IMR-90 (cell line): ENCODE measurements around the gene OR4E1. TPM values are rescaled to one million over a fixed set of nuclear protein-coding genes. Genes with fewer than 3 reads are reported as not detected.

Experiments
- ATAC-seq: fragments of 200-7000 bp; cut with Tn5 transposase; 2 replicates; pipeline ENCODE4 v1.9.1; 2020; ENCODE audit warnings: low read depth, mild to moderate bottlenecking, moderate library complexity
- BruUV-seq: library from RNA; stranded (reverse); fragments of 400-500 nt; replicated peaks from 2 replicates; lab custom pipeline; 2021; lab: Mats Ljungman, UMichigan
- CTCF ChIA-PET: fragments of 300-600 bp; formaldehyde crosslinking; extraction: SDS; loops from one replicate; lab custom pipeline; 2021; ENCODE audit warnings: antibody characterized with exemption; lab: Yijun Ruan, JAX
- POLR2A ChIA-PET: fragments of 300-600 bp; sonication (Branson Sonifier 250); formaldehyde crosslinking; loops from one replicate; lab custom pipeline; 2022; ENCODE audit warnings: antibody characterized with exemption; ENCODE audit not compliant: unreplicated experiment; lab: Charles Lee
- DNase-seq: peaks from one replicate; pipeline ENCODE4 v3.0.0; 2013
- H2AFZ ChIP-seq: replicated peaks from 2 replicates; pipeline ENCODE3; 2013; ENCODE audit warnings: low read length, mild to moderate bottlenecking; ENCODE audit not compliant: poor library complexity
- H2AK5ac ChIP-seq: 2 replicates; pipeline ENCODE4 v1.6.1; 2013; ENCODE audit warnings: low read depth, low read length, inconsistent platforms
- H2AK9ac ChIP-seq: replicated peaks from 2 replicates; pipeline ENCODE3; 2013; ENCODE audit warnings: mild to moderate bottlenecking, low read depth, low read length, moderate library complexity; ENCODE audit not compliant: poor library complexity
- H2BK120ac ChIP-seq: 2 replicates; pipeline ENCODE4 v1.6.1; 2013; ENCODE audit warnings: low read depth, low read length, inconsistent platforms
- H2BK15ac ChIP-seq: 3 replicates; pipeline ENCODE4 v1.6.1; 2013; ENCODE audit warnings: low read depth, low read length, inconsistent platforms
- H2BK20ac ChIP-seq: 2 replicates; pipeline ENCODE4 v1.6.1; 2013; ENCODE audit warnings: low read depth, mild to moderate bottlenecking, inconsistent platforms, low read length, moderate library complexity
- H2BK5ac ChIP-seq: 2 replicates; pipeline ENCODE4 v1.6.1; 2013; ENCODE audit warnings: mild to moderate bottlenecking, low read depth, low read length, inconsistent platforms; ENCODE audit not compliant: poor library complexity, severe bottlenecking
- H3K14ac ChIP-seq: replicated peaks from 2 replicates; pipeline ENCODE4 v1.6.1; 2013; ENCODE audit warnings: low read depth, low read length, inconsistent platforms
- H3K18ac ChIP-seq: 2 replicates; pipeline ENCODE4 v1.6.1; 2013; ENCODE audit warnings: low read depth, low read length, control low read depth
- H3K23ac ChIP-seq: 2 replicates; pipeline ENCODE4 v1.6.1; 2013; ENCODE audit warnings: low read depth, low read length, inconsistent platforms
- H3K27ac ChIP-seq: 2 replicates; pipeline ENCODE4 v1.5.1; 2013; ENCODE audit warnings: mild to moderate bottlenecking, control low read depth, low read length; ENCODE audit not compliant: insufficient read depth
- H3K27me3 ChIP-seq: 2 replicates; pipeline ENCODE4 v1.6.1; 2013; ENCODE audit warnings: low read length; ENCODE audit not compliant: control insufficient read depth, insufficient read depth
- H3K36me3 ChIP-seq: 2 replicates; pipeline ENCODE4 v1.6.1; 2013; ENCODE audit warnings: low read length, mixed read lengths; ENCODE audit not compliant: control insufficient read depth, insufficient read depth
- H3K4ac ChIP-seq: 2 replicates; pipeline ENCODE4 v1.6.1; 2013; ENCODE audit warnings: low read depth, low read length, inconsistent platforms
- H3K4me1 ChIP-seq: 2 replicates; pipeline ENCODE4 v1.6.1; 2013; ENCODE audit warnings: low read length, mixed read lengths; ENCODE audit not compliant: control insufficient read depth, insufficient read depth
- H3K4me2 ChIP-seq: 2 replicates; pipeline ENCODE4 v1.6.1; 2013; ENCODE audit warnings: low read depth, mild to moderate bottlenecking, control low read depth, low read length, moderate library complexity
- H3K4me3 ChIP-seq: 2 replicates; pipeline ENCODE4 v1.5.1; 2013; ENCODE audit warnings: low read depth, mild to moderate bottlenecking, control low read depth, low read length, moderate library complexity; ENCODE audit not compliant: insufficient read depth
- H3K56ac ChIP-seq: 2 replicates; pipeline ENCODE4 v1.6.1; 2013; ENCODE audit warnings: low read length, inconsistent platforms; ENCODE audit not compliant: insufficient read depth; ENCODE audit errors: extremely low read depth
- H3K79me1 ChIP-seq, 2 experiments: 2 replicates each; pipeline ENCODE4 v1.6.1; 2013; ENCODE audit warnings: low read length in 2 of 2, inconsistent platforms in 1 of 2, low read depth in 1 of 2
- H3K9ac ChIP-seq: 2 replicates; pipeline ENCODE4 v1.6.1; 2013; ENCODE audit warnings: low read depth, low read length, control low read depth
- H3K9me1 ChIP-seq: 2 replicates; pipeline ENCODE4 v1.6.1; 2013; ENCODE audit warnings: low read length, inconsistent platforms; ENCODE audit not compliant: insufficient read depth
- H3K9me3 ChIP-seq: 2 replicates; pipeline ENCODE4 v1.6.1; 2013; ENCODE audit warnings: low read length; ENCODE audit not compliant: control insufficient read depth, insufficient read depth
- H4K20me1 ChIP-seq: 2 replicates; pipeline ENCODE4 v1.6.1; 2013; ENCODE audit warnings: low read length, inconsistent platforms; ENCODE audit not compliant: insufficient read depth
- H4K5ac ChIP-seq: 2 replicates; pipeline ENCODE4 v1.6.1; 2013; ENCODE audit warnings: mild to moderate bottlenecking, low read depth, low read length, control low read depth
- H4K8ac ChIP-seq, 2 experiments: 2 replicates each; pipeline ENCODE4 v1.6.1; 2013; ENCODE audit warnings: low read depth in 2 of 2, low read length in 2 of 2, control low read depth in 1 of 2, inconsistent platforms in 1 of 2
- H4K91ac ChIP-seq: 2 replicates; pipeline ENCODE4 v1.6.1; 2013; ENCODE audit warnings: low read depth, low read length, inconsistent platforms; ENCODE audit not compliant: insufficient read depth
- BHLHE40 ChIP-seq: fragments of 150-350 bp; IDR thresholded peaks from 2 replicates; pipeline ENCODE4 v1.6.1; 2016; ENCODE audit warnings: mild to moderate bottlenecking, low read depth, low read length
- CEBPB ChIP-seq: IDR thresholded peaks from 2 replicates; pipeline ENCODE4 v1.6.1; 2012; ENCODE audit warnings: low read depth, low read length, improper control_type of control experiment
- MAFK ChIP-seq: IDR thresholded peaks from 2 replicates; pipeline ENCODE4 v1.6.1; 2012; ENCODE audit warnings: low read depth, low read length, improper control_type of control experiment
- MAZ ChIP-seq: IDR thresholded peaks from 2 replicates; pipeline ENCODE4 v1.6.1; 2012; ENCODE audit warnings: low read depth, mild to moderate bottlenecking, low read length, improper control_type of control experiment, moderate library complexity, borderline replicate concordance
- NFE2L2 ChIP-seq: fragments of 150-350 bp; IDR thresholded peaks from 2 replicates; pipeline ENCODE4 v1.6.1; 2016; ENCODE audit warnings: low read depth, mild to moderate bottlenecking, low read length
- POLR2A ChIP-seq: IDR thresholded peaks from 2 replicates; pipeline ENCODE4 v1.6.1; 2012; ENCODE audit warnings: mild to moderate bottlenecking, low read depth, low read length
- RAD21 ChIP-seq: IDR thresholded peaks from 2 replicates; pipeline ENCODE4 v1.6.1; 2012; ENCODE audit warnings: low read length, improper control_type of control experiment
- RCOR1 ChIP-seq: IDR thresholded peaks from 2 replicates; pipeline ENCODE4 v1.6.1; 2012; ENCODE audit warnings: mild to moderate bottlenecking, low read length, improper control_type of control experiment; ENCODE audit not compliant: insufficient replicate concordance
- RFX5 ChIP-seq: IDR thresholded peaks from 2 replicates; pipeline ENCODE4 v1.8.0; 2012; ENCODE audit warnings: low read depth, mild to moderate bottlenecking, low read length, moderate library complexity
- SMC3 ChIP-seq: fragments of 150-350 bp; IDR thresholded peaks from 2 replicates; pipeline ENCODE4 v1.6.1; 2016; ENCODE audit warnings: low read depth, mild to moderate bottlenecking, antibody characterized with exemption, low read length, moderate library complexity
- WGBS, 2 experiments: methylation state at CpG; one replicate each; pipeline versions ENCODE4 v1.1.5 to v1.1.7; 2013; ENCODE audit warnings: missing lambda C conversion rate in 2 of 2; ENCODE audit not compliant: insufficient read length in 1 of 2; ENCODE audit errors: extremely low coverage in 2 of 2; 5-methylcytosine and 5-hydroxymethylcytosine counted together
- dilution Hi-C: fragments of 300-500 bp; cut with HindIII; formaldehyde crosslinking; loops from one replicate; pipeline ENCODE4 v1.14.3; 2018; ENCODE audit warnings: low sequenced_read_pairs; ENCODE audit not compliant: unreplicated experiment
- in situ Hi-C: fragments of 300-500 bp; cut with MboI; formaldehyde crosslinking; loops from 3 replicates; pipeline ENCODE4 v1.14.3; 2019; ENCODE audit warnings: low sequenced_read_pairs, inconsistent platforms, mixed read lengths
- intact Hi-C: fragments of 100-400 bp; cut with micrococcal nuclease; formaldehyde crosslinking; loops from 2 replicates; pipeline ENCODE4 v1.10.0; 2022
- polyA plus RNA-seq, 3 experiments: library from polyadenylated mRNA; depleted of rRNA; stranded (reverse); fragments of >200 nt; gene quantifications; 2 replicates each; pipeline ENCODE4 v1.2.3, GENCODE V29; 2012; ENCODE audit warnings: low replicate concordance in 1 of 3
- total RNA-seq: library from RNA; depleted of rRNA; stranded (reverse); fragments of >200 nt; gene quantifications from 2 replicates; pipeline ENCODE4 v1.2.3, GENCODE V29; 2012
- TF ChIP-seq, protein P1 (sequence below): fragments of 150-350 bp; IDR thresholded peaks from 2 replicates; pipeline ENCODE4 v1.6.1; 2016; ENCODE audit warnings: low read depth, mild to moderate bottlenecking, low read length, moderate library complexity, borderline replicate concordance
- TF ChIP-seq, protein P2 (sequence below): fragments of 150-350 bp; IDR thresholded peaks from 2 replicates; pipeline ENCODE4 v1.6.1; 2017; ENCODE audit warnings: mild to moderate bottlenecking, antibody characterized with exemption, low read length, low read depth

The OR4E1 gene
- total and polyA plus RNA-seq, 2 of the 4 experiments (the other 2 are of a cell fraction), result not detected

DNA sequence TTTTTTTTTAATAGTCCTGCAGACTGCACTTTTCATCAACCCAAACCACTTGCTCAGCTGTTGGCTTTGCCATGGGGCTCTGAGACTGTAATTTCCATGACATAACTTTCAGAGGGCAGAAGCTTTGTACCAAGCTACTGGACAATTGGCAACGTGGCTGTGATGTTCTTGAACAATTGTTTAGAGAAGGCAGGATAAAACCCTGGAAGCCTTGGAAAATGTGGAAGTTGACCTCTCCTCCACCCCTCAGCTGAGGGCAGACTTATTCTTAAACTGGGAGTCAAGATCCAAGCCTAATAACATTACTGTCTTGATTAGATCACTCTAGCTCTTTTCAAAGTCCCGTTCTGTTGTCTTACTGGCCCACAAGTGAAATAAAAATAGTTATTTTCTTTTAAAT lies 2.2 kb downstream of the OR4E1 start:
- dilution Hi-C loops, result no loop called here

More for the DNA sequence above, 2.2 kb downstream of the OR4E1 start:
- DNase-seq, result no peak
- H2AK9ac ChIP-seq, result no peak overlapping the region
- no peak overlapping the region for H2AK5ac ChIP-seq
- no peak overlapping the region for H2BK5ac ChIP-seq
- H3K79me1 ChIP-seq, result no peaks in the 10 kb centered on the region
- no peak overlapping the region for H3K23ac ChIP-seq
- no peak overlapping the region for H3K18ac ChIP-seq
- H3K27me3 ChIP-seq, result no peaks in the 10 kb centered on the region
- no peaks in the 10 kb centered on the region for H3K9me3 ChIP-seq
- H2BK120ac ChIP-seq, result no peak overlapping the region
- H3K4me2 ChIP-seq, result no peak overlapping the region
- no peaks in the 10 kb centered on the region for H3K4me1 ChIP-seq
- H4K5ac ChIP-seq, result no peak overlapping the region
- no CpG with 5 or more reads among the region's 2 CpGs for WGBS, 2 experiments
- no peak overlapping the region for H3K4me3 ChIP-seq
- no peak overlapping the region for H2BK15ac ChIP-seq
- H3K14ac ChIP-seq, result no peak overlapping the region
- H4K20me1 ChIP-seq, result no peaks in the 10 kb centered on the region
- no peak overlapping the region for H4K91ac ChIP-seq
- no peak overlapping the region for H3K27ac ChIP-seq
- in situ Hi-C loops, result no loop called here
- no peak for ATAC-seq
- no peak overlapping the region for H2AFZ ChIP-seq
- H3K36me3 ChIP-seq, result no peaks in the 10 kb centered on the region
- H3K56ac ChIP-seq, result no peak overlapping the region
- no peak overlapping the region for H3K9ac ChIP-seq
- ChIA-PET CTCF (no interaction called here), POLR2A (no interaction called here)
- no peak overlapping the region for H2BK20ac ChIP-seq
- TF ChIP-seq RCOR1 (no peak), RFX5 (no peak), POLR2A (no peak), SMC3 (no peak), CEBPB (no peak), MAZ (no peak), RAD21 (no peak), NFE2L2 (no peak), MAFK (no peak), BHLHE40 (no peak)
- TF ChIP-seq, protein P1, sequence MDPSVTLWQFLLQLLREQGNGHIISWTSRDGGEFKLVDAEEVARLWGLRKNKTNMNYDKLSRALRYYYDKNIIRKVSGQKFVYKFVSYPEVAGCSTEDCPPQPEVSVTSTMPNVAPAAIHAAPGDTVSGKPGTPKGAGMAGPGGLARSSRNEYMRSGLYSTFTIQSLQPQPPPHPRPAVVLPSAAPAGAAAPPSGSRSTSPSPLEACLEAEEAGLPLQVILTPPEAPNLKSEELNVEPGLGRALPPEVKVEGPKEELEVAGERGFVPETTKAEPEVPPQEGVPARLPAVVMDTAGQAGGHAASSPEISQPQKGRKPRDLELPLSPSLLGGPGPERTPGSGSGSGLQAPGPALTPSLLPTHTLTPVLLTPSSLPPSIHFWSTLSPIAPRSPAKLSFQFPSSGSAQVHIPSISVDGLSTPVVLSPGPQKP, result no peak
- TF ChIP-seq, protein P2, sequence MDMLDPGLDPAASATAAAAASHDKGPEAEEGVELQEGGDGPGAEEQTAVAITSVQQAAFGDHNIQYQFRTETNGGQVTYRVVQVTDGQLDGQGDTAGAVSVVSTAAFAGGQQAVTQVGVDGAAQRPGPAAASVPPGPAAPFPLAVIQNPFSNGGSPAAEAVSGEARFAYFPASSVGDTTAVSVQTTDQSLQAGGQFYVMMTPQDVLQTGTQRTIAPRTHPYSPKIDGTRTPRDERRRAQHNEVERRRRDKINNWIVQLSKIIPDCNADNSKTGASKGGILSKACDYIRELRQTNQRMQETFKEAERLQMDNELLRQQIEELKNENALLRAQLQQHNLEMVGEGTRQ, result no peak
- BruUV-seq, result no TSS peak
- no peaks in the 10 kb centered on the region for H3K9me1 ChIP-seq
- intact Hi-C loops, result no loop called here
- no peak overlapping the region for H4K8ac ChIP-seq
- no peak overlapping the region for H3K4ac ChIP-seq
